Measurements from ENCODE around the gene GABRA1. TPM values are rescaled to one million over a fixed set of nuclear protein-coding genes. Genes with fewer than 3 reads are reported as not detected.
A peak's percentile ranks its signal among the peaks of the same experiment; 100 is the strongest.

Gene GABRA1
- not detected for total RNA-seq

GRCh38 chr5:161847941-161848391, at the start of gene GABRA1:
GABRA1 (plus strand) TSS chr5:161848120; CDS start chr5:161850811, 2,691 bp downstream.
- ATAC-seq (ENCODE audit: insufficient number of reproducible peaks, low FRiP score, low read depth): no peak
- TF ChIP-seq CTCF (IDR thresholded peaks at IDR 0.05): no peak

DNA sequence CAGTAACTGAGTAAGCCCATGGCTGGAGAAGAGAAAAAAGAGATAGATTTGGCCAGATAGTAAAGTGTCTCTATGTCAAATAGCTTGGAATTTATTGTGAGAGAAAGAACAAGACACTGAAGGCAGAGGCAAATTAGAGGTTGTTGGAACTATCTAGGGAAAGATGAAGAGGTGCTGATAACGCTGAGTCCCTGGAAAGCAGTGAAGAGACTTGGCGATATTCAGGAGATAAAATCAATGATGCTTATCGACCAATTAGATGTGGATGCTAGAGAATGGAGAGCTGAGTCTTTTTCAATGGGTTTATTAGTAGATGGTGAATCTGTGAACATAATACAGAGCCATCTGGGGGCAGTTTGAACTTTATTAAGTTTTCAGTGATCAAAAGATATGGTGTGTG, 48.6 kb upstream of the GABRA1 start:
- Histone ChIP-seq H3K36me3 (no peaks in the 10 kb centered on the region), H3K27me3 (replicated peaks; ENCODE audit: insufficient read depth) (no peaks in the 10 kb centered on the region), H3K27ac (no peak overlapping the region), H3K9me3 (no peaks in the 10 kb centered on the region), H3K4me3 (no peak overlapping the region), H3K4me1 (ENCODE audit: control insufficient read depth in 1 of 2, low read depth in 2 of 2) (no peaks in the 10 kb centered on the region)
- DNase-seq (ENCODE audit: low spot score) (no peak), ATAC-seq (ENCODE audit: insufficient number of reproducible peaks, low FRiP score, low read depth) (no peak)
- no peak for TF ChIP-seq CTCF (IDR thresholded peaks at IDR 0.05)

More at GRCh38 chr5:161847941-161848391, at the start of gene GABRA1:
- H3K4me3 ChIP-seq: peak within 1 kb of the TSS; percentile 53
- no peaks in the 10 kb centered on the region for H3K36me3 ChIP-seq
- peaks cover 0 to 5% of the 10 kb centered on the region in 2 donors for H3K4me1 ChIP-seq (ENCODE audit: control insufficient read depth in 1 of 2, low read depth in 2 of 2)
- H3K27ac ChIP-seq: no peak within 1 kb of the TSS
- no peak for DNase-seq (ENCODE audit: low spot score)
- no peaks in the 10 kb centered on the region for H3K9me3 ChIP-seq
- H3K27me3 ChIP-seq (replicated peaks; ENCODE audit: insufficient read depth): no peaks in the 10 kb centered on the region

- DNase-seq (ENCODE audit: low spot score) (no peak), ATAC-seq (ENCODE audit: insufficient number of reproducible peaks, low FRiP score, low read depth) (no peak)
- H3K4me1 ChIP-seq (ENCODE audit: control insufficient read depth in 1 of 2, low read depth in 2 of 2): no peaks in the 10 kb centered on the region
- TF ChIP-seq CTCF (IDR thresholded peaks at IDR 0.05): no peak
- H3K27me3 ChIP-seq (replicated peaks; ENCODE audit: insufficient read depth): no peaks in the 10 kb centered on the region
- no peaks in the 10 kb centered on the region for H3K36me3 ChIP-seq
- H3K9me3 ChIP-seq: no peaks in the 10 kb centered on the region
- H3K27ac ChIP-seq: no peak overlapping the region
- H3K4me3 ChIP-seq: no peak overlapping the region
Observed at GRCh38 chr5:161804263-161804662, 43.7 kb upstream of the GABRA1 start.

DNA sequence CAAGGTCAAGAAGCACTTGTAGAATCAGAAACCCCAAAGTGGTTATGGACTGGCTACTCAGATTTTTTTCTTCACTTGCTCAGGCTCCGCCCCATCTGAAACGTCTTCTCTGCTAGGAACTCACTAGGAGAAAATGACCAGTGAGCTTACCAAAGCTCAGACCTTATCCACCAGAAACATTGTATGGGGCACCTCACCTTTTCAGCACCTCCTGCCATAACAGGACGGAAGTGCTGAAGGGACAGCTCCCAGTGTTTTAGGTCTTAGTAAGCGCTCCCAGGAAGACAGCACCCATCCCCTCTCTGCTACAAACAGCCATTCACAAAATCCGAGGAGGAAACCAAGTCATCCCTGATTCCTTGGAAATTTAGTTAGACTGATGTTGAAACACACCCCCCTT, 1.2 kb upstream of the GABRA1 start:
- peaks cover 0 to 5% of the 10 kb centered on the region in 2 donors for H3K4me1 ChIP-seq (ENCODE audit: control insufficient read depth in 1 of 2, low read depth in 2 of 2)
- H3K4me3 ChIP-seq: no peak overlapping the region
- no peak for TF ChIP-seq CTCF (IDR thresholded peaks at IDR 0.05)
- DNase-seq (ENCODE audit: low spot score) (no peak), ATAC-seq (ENCODE audit: insufficient number of reproducible peaks, low FRiP score, low read depth) (no peak)
- H3K36me3 ChIP-seq: no peaks in the 10 kb centered on the region
- H3K27ac ChIP-seq: no peak overlapping the region
- no peaks in the 10 kb centered on the region for H3K27me3 ChIP-seq (replicated peaks; ENCODE audit: insufficient read depth)
- no peaks in the 10 kb centered on the region for H3K9me3 ChIP-seq

DNA sequence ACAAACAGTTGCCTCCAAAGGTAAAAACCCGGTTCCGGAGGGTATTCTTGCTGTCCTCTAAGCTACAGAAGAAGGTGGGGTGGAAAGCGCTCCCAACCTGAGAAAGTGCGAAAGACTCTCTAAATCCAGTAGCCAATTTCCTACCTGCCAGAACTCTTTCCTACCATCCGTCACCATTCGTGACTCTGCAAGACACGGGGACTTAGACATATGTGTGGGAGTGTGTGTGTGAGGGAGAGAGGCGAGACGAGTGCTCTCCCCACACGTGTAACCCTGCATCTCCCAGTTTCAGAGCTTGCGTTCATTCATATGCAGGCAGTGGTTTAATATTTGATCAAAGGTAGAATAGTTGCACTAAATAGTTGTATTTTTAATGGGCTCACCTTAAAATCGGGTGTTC, 473 bp upstream of the GABRA1 start:
- H3K36me3 ChIP-seq: no peaks in the 10 kb centered on the region
- TF ChIP-seq CTCF (IDR thresholded peaks at IDR 0.05): no peak
- no peaks in the 10 kb centered on the region for H3K27me3 ChIP-seq (replicated peaks; ENCODE audit: insufficient read depth)
- no peak overlapping the region for H3K27ac ChIP-seq
- DNase-seq (ENCODE audit: low spot score) (no peak), ATAC-seq (ENCODE audit: insufficient number of reproducible peaks, low FRiP score, low read depth) (no peak)
- H3K4me3 ChIP-seq: no peak overlapping the region
- H3K4me1 ChIP-seq (ENCODE audit: control insufficient read depth in 1 of 2, low read depth in 2 of 2): peaks cover 0 to 5% of the 10 kb centered on the region in 2 donors
- H3K9me3 ChIP-seq: no peaks in the 10 kb centered on the region
